Measurements from ENCODE around the gene DHRSX. TPM values are rescaled to one million over a fixed set of nuclear protein-coding genes. Genes with fewer than 3 reads are reported as not detected.
"Not testable (repeated sequence)": the region's sequence is repeated elsewhere in the genome, so short reads cannot be mapped to it uniquely, and the experiment has no call there.

DHRSX gene
- total RNA-seq, 2 experiments from 2014 or later: 18.8 to 21.4 TPM

GRCh38 chrX:2231570-2232192 is 269.1 kb downstream of the DHRSX start:
- Mint-ChIP-seq H3K36me3 (ENCODE audit: low read depth) (peaks cover 41% of the 10 kb centered on the region), H3K9me3 (peaks cover 28% of the 10 kb centered on the region), H3K4me1 (ENCODE audit: low read depth) (peaks cover 2% of the 10 kb centered on the region), H3K27ac (no peak overlapping the region), H3K4me3 (no peak overlapping the region), H3K27me3 (ENCODE audit: low read depth) (no peaks in the 10 kb centered on the region)
- DNase-seq: no peak
- intact Hi-C loops (cut with micrococcal nuclease): no loop called here
- CTCF ChIA-PET: no interaction called here

- Mint-ChIP-seq H3K9me3 (peaks cover 28% of the 10 kb centered on the region), H3K4me3 (no peak overlapping the region), H3K4me1 (ENCODE audit: low read depth) (peaks cover 2% of the 10 kb centered on the region), H3K27ac (no peak overlapping the region), H3K27me3 (ENCODE audit: low read depth) (no peaks in the 10 kb centered on the region), H3K36me3 (ENCODE audit: low read depth) (peaks cover 43% of the 10 kb centered on the region)
- no peak for DNase-seq
- intact Hi-C loops (cut with micrococcal nuclease): no loop called here
- CTCF ChIA-PET: no interaction called here
Observed at GRCh38 chrX:2230457-2230856, 270.3 kb downstream of the DHRSX start.

- H3K4me1 Mint-ChIP-seq (ENCODE audit: low read depth): peaks cover 2% of the 10 kb centered on the region
- CTCF ChIA-PET: no interaction called here
- intact Hi-C loops (cut with micrococcal nuclease): no loop called here
- H3K27ac Mint-ChIP-seq: no peak overlapping the region
- peaks cover 35% of the 10 kb centered on the region for H3K9me3 Mint-ChIP-seq
- no peaks in the 10 kb centered on the region for H3K27me3 Mint-ChIP-seq (ENCODE audit: low read depth)
- DNase-seq: no peak
- H3K36me3 Mint-ChIP-seq (ENCODE audit: low read depth): peaks cover 55% of the 10 kb centered on the region
- no peak overlapping the region for H3K4me3 Mint-ChIP-seq
Observed at GRCh38 chrX:2228536-2228935, 272.2 kb downstream of the DHRSX start.

- no peak overlapping the region for H3K27ac Mint-ChIP-seq
- peaks cover 65% of the 10 kb centered on the region for H3K36me3 Mint-ChIP-seq (ENCODE audit: low read depth)
- no peaks in the 10 kb centered on the region for H3K4me1 Mint-ChIP-seq (ENCODE audit: low read depth)
- no peak overlapping the region for H3K4me3 Mint-ChIP-seq
- CTCF ChIA-PET: no interaction called here
- H3K27me3 Mint-ChIP-seq (ENCODE audit: low read depth): no peaks in the 10 kb centered on the region
- intact Hi-C loops (cut with micrococcal nuclease): no loop called here
- DNase-seq: no peak
- H3K9me3 Mint-ChIP-seq: peaks cover 40% of the 10 kb centered on the region
Observed at GRCh38 chrX:2226906-2227656, 273.7 kb downstream of the DHRSX start.

- Mint-ChIP-seq H3K4me1 (ENCODE audit: low read depth) (no peaks in the 10 kb centered on the region), H3K27ac (no peak overlapping the region), H3K27me3 (ENCODE audit: low read depth) (no peaks in the 10 kb centered on the region), H3K9me3 (peaks cover 40% of the 10 kb centered on the region), H3K4me3 (no peak overlapping the region), H3K36me3 (ENCODE audit: low read depth) (peaks cover 65% of the 10 kb centered on the region)
- CTCF ChIA-PET: no interaction called here
- no peak for DNase-seq
- intact Hi-C loops (cut with micrococcal nuclease): no loop called here
Observed at GRCh38 chrX:2226182-2226581, 274.6 kb downstream of the DHRSX start.

- Mint-ChIP-seq H3K4me3 (no peak overlapping the region), H3K9me3 (peaks cover 42% of the 10 kb centered on the region), H3K36me3 (ENCODE audit: low read depth) (peaks cover 70% of the 10 kb centered on the region), H3K27me3 (ENCODE audit: low read depth) (no peaks in the 10 kb centered on the region), H3K27ac (no peak overlapping the region), H3K4me1 (ENCODE audit: low read depth) (no peaks in the 10 kb centered on the region)
- intact Hi-C loops (cut with micrococcal nuclease): no loop called here
- no peak for DNase-seq
- CTCF ChIA-PET: no interaction called here
Observed at GRCh38 chrX:2224597-2225235, 276.1 kb downstream of the DHRSX start.

- Mint-ChIP-seq H3K4me3 (no peak overlapping the region), H3K9me3 (peaks cover 42% of the 10 kb centered on the region), H3K27ac (no peak overlapping the region), H3K36me3 (ENCODE audit: low read depth) (peaks cover 70% of the 10 kb centered on the region), H3K27me3 (ENCODE audit: low read depth) (no peaks in the 10 kb centered on the region), H3K4me1 (ENCODE audit: low read depth) (no peaks in the 10 kb centered on the region)
- CTCF ChIA-PET: no interaction called here
- no peak for DNase-seq
- intact Hi-C loops (cut with micrococcal nuclease): no loop called here
Observed at GRCh38 chrX:2224161-2224560, 276.6 kb downstream of the DHRSX start.

GRCh38 chrX:2220829-2221567 is 279.8 kb downstream of the DHRSX start:
- intact Hi-C loops (cut with micrococcal nuclease): no loop called here
- Mint-ChIP-seq H3K36me3 (ENCODE audit: low read depth) (peaks cover 69% of the 10 kb centered on the region), H3K4me1 (ENCODE audit: low read depth) (no peaks in the 10 kb centered on the region), H3K9me3 (peaks cover 50% of the 10 kb centered on the region), H3K27me3 (ENCODE audit: low read depth) (no peaks in the 10 kb centered on the region), H3K27ac (no peak overlapping the region), H3K4me3 (no peak overlapping the region)
- CTCF ChIA-PET: no interaction called here
- no peak for DNase-seq

- Mint-ChIP-seq H3K9me3 (peaks cover 53% of the 10 kb centered on the region), H3K36me3 (ENCODE audit: low read depth) (peaks cover 63% of the 10 kb centered on the region), H3K27me3 (ENCODE audit: low read depth) (no peaks in the 10 kb centered on the region), H3K4me3 (no peak overlapping the region), H3K4me1 (ENCODE audit: low read depth) (no peaks in the 10 kb centered on the region), H3K27ac (no peak overlapping the region)
- intact Hi-C loops (cut with micrococcal nuclease): no loop called here
- CTCF ChIA-PET: no interaction called here
- DNase-seq: no peak
Observed at GRCh38 chrX:2220296-2220695, 280.5 kb downstream of the DHRSX start.

GRCh38 chrX:2214138-2214823 is 286.5 kb downstream of the DHRSX start:
- intact Hi-C loops (cut with micrococcal nuclease); H3K4me1 Mint-ChIP-seq (ENCODE audit: low read depth); H3K27ac Mint-ChIP-seq; H3K4me3 Mint-ChIP-seq; H3K27me3 Mint-ChIP-seq (ENCODE audit: low read depth); DNase-seq; CTCF ChIA-PET: not testable (repeated sequence)
- H3K36me3 Mint-ChIP-seq (ENCODE audit: low read depth): peaks cover 13% of the 10 kb centered on the region
- peaks cover 28% of the 10 kb centered on the region for H3K9me3 Mint-ChIP-seq

GRCh38 chrX:2211667-2212066 is 289.1 kb downstream of the DHRSX start:
- CTCF ChIA-PET; H3K27me3 Mint-ChIP-seq (ENCODE audit: low read depth): not testable (repeated sequence)

GRCh38 chrX:2193273-2193592 is 307.5 kb downstream of the DHRSX start:
- CTCF ChIA-PET: no interaction called here
- H3K9me3 Mint-ChIP-seq: peaks cover 20% of the 10 kb centered on the region
- DNase-seq: no peak
- no peaks in the 10 kb centered on the region for H3K27me3 Mint-ChIP-seq (ENCODE audit: low read depth)
- no peaks in the 10 kb centered on the region for H3K4me1 Mint-ChIP-seq (ENCODE audit: low read depth)
- intact Hi-C loops (cut with micrococcal nuclease): no loop called here
- H3K27ac Mint-ChIP-seq: no peak overlapping the region
- no peak overlapping the region for H3K4me3 Mint-ChIP-seq
- H3K36me3 Mint-ChIP-seq (ENCODE audit: low read depth): peaks cover 3% of the 10 kb centered on the region

More at GRCh38 chrX:2211667-2212066, 289.1 kb downstream of the DHRSX start:
- DNase-seq; H3K4me3 Mint-ChIP-seq; H3K27ac Mint-ChIP-seq; H3K4me1 Mint-ChIP-seq (ENCODE audit: low read depth); intact Hi-C loops (cut with micrococcal nuclease): not testable (repeated sequence)
- peaks cover 16% of the 10 kb centered on the region for H3K9me3 Mint-ChIP-seq
- H3K36me3 Mint-ChIP-seq (ENCODE audit: low read depth): peaks cover 14% of the 10 kb centered on the region

Measured in activated naive CD4-positive, alpha-beta T cell treated with anti-CD3 and anti-CD28 coated beads for 36 hours (primary cell).